OCI-LY1 (cell line): ENCODE results near the gene EEFSEC.

ENCODE experiments used
- CTCF ChIP-seq: fragments of 200-600 bp; sonication (generic), shearing (Covaris generic); IDR thresholded peaks from 2 replicates; pipeline ENCODE4 v1.5.1; 2017; ENCODE audit warnings: mild to moderate bottlenecking, antibody characterized with exemption, low read length, moderate library complexity, mixed read lengths
- EZH2 ChIP-seq: fragments of 200-600 bp; sonication (generic), shearing (Covaris generic); IDR thresholded peaks from 2 replicates; pipeline ENCODE4 v1.8.0; 2017; ENCODE audit warnings: borderline replicate concordance, mixed run types, mild to moderate bottlenecking, antibody characterized with exemption, low read length, moderate library complexity, mixed read lengths

GRCh38 chr3:128317698-128318231, 164.5 kb downstream of the EEFSEC start:
- TF ChIP-seq CTCF = no peak
- no peak for TF ChIP-seq EZH2
